SHP77 (cell line): Measurements from ENCODE around the gene FRRS1L.
A peak's percentile ranks its signal among the peaks of the same experiment; 100 is the strongest.

Experiments
- DNase-seq, 2 experiments: peaks; one replicate each; lab custom pipeline; 2025; lab: John Stamatoyannopoulos, UW

FRRS1L gene

DNA sequence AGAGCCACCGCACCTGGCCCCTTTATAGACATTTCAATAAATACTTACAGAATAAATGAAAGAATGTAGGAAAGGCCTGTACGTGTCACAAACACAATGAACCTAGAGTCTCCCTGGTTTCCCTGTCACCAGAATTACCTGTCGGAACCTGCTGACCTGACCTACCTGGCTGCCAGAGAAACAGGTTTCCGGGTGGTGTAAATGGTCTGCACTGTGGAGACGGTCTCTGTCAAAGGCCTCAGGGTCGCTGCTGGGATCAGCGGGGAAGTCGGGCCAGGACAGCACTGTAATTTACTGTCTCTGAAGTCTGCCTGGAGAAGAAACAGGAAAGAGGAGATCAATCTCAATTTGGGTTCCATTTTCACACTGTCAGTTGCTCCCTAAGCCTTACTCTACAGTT lies 9.3 kb upstream of the FRRS1L start:
- DNase-seq = no peak

DNA sequence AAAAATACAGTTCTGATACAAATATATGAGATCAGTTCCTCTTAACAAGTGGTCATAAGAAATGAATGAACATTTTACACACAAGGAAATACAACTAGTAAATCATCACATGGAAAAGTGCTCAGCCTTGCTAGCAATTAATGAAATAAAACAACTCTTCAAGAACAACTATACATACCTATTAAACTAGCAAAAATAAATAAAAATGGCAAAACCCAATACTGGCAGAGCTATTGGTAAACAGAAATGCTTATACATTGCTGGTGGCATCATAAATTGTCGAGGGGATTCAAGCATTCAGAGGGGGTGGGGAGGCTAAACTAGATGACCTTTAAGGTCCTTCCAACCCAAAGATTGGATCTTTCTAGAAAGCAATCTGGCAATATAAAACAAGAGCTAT lies 5.9 kb upstream of the FRRS1L start:
- no peak for DNase-seq

GRCh38 chr9:109171926-109172325 lies 4.9 kb upstream of the FRRS1L start:
- DNase-seq = no peak

GRCh38 chr9:109168170-109168569 lies 1.1 kb upstream of the FRRS1L start:
- DNase-seq = no peak

DNA sequence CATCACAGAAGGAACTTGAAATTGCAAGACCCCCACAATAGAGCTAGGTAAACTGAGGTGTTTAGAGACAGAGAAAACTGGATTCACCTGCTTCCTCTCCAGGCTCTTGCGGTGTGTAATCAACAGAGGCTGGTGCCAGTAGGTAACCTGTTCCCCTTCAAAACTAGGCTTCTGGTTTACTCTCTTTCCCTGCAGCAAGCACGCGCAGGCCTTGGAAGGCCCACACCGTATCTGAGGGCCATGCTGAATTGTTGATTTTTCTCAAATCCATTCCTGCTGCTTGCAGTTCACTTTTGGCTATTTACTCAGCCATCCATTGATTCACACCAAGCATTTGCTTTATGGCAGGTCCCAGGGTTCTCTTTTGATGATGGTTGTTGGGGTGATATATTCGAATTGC lies 667 bp upstream of the FRRS1L start:
- DNase-seq = no peak

DNA sequence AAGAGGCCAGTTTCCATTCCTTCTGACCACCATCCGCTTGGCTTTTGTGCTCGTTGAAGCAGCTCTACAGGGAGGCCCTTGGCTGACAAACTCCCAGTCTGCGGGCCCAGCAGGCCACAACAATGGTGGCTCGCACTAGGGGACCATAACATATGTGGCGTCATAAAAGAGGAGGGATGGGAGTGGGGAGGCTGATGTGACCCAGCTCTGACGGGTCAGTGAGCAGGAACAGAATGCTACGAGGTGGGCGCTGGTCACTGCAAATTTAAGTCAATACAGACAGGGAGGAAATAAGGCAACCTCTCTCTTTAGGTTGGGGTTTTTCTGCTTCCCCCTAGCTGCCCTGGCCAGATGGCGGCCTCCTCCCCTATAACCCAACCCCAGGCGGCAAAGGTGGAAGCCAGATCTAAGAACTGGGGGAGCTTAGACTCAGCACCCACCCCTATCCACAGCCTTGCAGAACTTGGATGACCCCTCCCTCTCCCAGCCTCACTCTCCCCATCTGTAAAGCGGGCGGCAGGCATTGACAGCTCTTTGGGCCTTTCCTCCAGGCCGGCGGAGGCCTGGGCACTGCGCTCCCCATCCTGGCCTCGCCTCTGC lies 778 bp downstream of the FRRS1L start:
- DNase-seq = no peak

- no peak for DNase-seq
These were observed 3.0 kb downstream of the FRRS1L start for GRCh38 chr9:109164042-109164441.

DNA sequence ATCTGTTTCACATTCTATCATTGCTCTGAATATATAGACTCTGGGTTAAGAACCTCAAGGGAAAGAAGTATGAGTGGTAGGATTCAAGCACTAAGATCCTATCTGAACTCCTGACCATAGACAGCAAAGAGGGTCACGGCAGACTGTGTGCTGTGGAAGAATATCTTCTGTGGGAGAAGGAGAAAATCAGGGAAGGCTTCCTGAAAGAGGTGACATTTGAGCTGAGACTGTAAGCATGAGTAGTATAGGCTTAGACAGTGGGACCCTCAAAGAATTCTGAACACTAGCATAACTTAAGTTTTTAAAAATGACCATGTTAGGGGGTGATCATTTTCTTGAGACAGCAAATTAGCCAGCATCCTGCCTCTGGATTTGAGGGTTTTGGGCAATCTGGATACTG lies 3.9 kb downstream of the FRRS1L start:
- DNase-seq = no peak

DNA sequence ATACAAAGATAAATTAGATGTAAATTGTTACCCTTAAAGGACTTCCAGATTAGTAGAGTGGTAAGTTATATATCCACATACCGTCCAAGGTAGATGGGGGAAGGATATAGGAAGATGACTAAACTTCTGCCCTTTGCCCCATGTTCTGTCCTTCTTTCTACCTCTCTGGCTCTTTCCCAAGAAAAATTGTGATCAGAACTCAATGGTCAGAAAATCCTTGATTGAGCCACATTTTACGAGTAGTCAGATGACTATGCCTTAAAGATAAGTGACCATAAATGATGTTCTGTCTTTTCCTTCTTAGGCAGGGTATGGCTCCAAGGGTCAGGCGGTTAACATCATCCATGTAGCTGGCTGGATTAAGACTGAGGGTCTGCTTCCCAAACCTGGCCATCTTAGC lies 4.4 kb downstream of the FRRS1L start:
- DNase-seq = no peak

DNA sequence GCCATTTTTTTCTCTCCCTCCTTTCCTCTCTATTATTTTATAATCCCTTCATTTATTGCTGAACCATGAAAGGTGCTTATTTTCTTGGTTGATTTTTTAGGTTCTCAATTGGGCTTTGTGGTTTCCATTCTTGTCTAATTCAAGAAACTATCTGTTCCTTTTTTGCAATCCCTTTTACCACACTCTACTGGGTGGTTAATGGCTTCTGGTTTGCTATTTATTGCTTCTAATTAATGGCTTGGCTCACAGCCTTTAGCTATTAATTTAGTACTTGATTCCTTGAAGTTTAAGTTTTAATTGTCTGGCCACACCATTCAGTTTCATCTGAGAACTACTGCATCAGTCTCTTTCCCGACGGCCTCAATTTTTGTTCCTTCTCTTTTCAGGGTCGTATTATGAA lies 5.6 kb downstream of the FRRS1L start:
- no peak for DNase-seq

DNA sequence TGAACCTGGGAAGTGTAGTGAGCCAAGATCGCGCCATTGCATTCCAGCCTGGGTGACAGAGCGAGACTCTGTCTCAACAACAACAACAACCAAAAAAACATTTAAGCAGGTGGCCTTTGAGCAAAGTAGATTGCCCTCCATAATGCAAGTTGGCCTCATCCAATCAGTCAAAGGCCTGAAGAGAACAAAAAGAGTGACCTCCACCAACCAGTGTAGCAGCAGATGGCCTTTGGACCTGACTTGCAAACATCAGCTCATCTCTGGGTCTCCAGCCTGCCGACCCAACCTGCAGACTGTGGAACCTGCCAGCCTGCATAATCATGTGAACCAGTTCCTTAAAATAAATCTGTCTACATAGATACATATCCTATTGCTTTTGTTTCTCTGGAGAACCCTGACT lies 7.5 kb downstream of the FRRS1L start:
- no peak for DNase-seq

GRCh38 chr9:109158651-109159050 lies 8.4 kb downstream of the FRRS1L start:
- no peak for DNase-seq

- no peak for DNase-seq
These were observed 10.3 kb downstream of the FRRS1L start for GRCh38 chr9:109156708-109157107.

DNA sequence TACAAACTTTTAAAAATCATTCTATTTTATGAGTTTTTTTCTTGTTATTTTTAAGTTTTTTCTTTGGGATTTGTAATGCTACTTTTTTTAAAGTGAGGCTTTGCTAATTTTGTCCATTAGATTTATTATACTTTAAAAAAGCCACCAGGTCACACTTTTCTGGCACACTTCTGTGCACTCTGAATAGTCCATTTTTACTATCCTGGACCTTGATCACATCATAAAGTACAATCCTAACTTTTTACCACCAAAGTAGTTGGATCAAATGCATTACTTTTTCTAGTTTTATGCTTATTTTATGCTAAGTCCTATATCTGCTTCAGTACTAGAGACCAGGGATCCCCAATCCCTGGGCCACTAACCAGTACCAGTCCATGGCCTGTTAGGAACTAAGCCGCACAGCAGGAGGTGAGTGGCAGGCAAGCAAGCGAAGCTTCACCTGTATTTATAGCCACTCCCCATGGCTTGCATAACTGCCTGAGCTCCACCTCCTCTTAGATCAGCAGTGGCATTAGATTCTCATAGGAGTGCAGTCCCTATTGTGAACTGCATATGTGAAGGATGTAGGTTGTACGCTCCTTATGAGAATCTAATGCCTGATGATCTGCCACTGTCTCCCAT lies 16.0 kb downstream of the FRRS1L start:
- DNase-seq = no peak

DNA sequence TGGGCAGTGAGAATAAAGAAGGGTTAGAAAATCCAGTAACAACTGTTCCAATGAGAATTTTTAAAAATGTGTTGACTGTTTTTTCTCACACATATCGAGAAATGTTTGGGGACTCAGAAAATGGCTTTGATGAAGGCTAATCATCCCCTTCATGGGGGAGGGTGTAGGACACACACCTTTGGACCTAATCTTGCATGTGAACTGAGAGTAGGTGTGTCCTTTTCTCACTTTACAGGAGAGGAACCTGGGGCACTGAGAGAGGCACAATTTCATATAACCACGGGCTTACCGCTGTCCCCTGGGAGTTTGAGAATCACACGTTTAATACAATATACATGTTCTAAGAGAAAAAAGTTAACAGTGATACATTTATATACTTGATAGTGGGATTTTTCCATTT lies 17.3 kb downstream of the FRRS1L start:
- DNase-seq = no peak

- no peak for DNase-seq
These were observed 18.0 kb downstream of the FRRS1L start for GRCh38 chr9:109149089-109149488.

GRCh38 chr9:109145051-109145450 lies 22.0 kb downstream of the FRRS1L start:
- no peak for DNase-seq

DNA sequence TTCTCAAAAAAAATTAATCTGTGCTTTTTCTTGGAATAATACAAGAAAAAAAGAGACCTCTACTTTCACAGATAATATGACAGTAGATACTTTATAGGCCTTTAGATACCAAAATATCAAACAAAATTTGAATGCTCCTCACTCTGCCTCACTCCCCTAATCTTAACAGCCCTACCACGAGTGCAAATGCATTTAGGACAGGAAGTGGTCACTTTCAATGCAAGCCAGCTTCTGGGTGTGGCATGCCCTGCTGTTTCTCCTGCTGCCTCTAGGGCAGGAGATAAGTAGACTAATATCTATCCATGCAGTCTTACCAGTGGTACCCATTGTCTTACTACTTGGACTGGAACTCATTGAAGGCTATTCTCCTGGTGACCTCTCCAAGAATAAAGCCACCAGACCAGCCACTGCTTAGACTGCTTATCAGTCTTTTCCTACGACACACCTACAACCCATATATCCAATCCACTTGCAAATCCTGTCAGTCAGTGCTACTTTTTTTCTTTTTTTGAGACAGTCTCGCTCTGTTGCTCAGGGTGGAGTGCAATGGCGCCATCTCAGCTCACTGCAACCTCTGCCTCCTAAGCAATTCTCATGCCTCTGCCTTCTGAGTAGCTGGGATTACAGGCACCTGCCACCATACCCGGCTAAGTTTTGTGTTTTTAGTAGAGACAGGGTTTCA lies 23.0 kb downstream of the FRRS1L start:
- peak; percentile 36 to 43 for DNase-seq

- DNase-seq = no peak
These were observed 25.7 kb downstream of the FRRS1L start for GRCh38 chr9:109141375-109141774.

- DNase-seq = no peak
These were observed 27.2 kb downstream of the FRRS1L start for GRCh38 chr9:109139851-109140250.

DNA sequence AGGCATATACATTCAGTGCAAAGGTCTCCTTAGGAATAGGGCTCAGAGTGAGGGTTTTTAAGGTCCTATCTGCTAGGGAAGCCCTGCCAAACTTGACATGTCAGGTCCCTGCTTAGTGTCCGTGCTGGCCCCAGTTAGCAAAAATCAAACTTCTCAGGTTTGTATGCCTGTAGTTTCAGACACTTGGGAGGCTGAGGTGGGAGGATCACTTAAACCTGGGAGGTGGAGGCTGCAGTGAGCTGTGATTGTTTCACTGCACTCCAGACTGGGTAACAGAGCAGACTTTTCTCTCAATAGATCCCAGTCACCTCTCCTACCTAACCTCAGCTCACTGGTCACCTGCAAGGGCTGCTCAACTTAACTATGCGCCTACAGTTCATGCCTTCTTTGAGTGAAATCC lies 28.6 kb downstream of the FRRS1L start:
- DNase-seq = no peak

- no peak for DNase-seq
These were observed 32.9 kb downstream of the FRRS1L start for GRCh38 chr9:109134167-109134578.

GRCh38 chr9:109133533-109133932 lies 33.5 kb downstream of the FRRS1L start:
- DNase-seq = no peak

- no peak for DNase-seq
These were observed 34.5 kb downstream of the FRRS1L start for GRCh38 chr9:109132567-109133021.
